Calu3 (cell line): ENCODE data around the gene ST7L. TPM values are rescaled to one million over a fixed set of nuclear protein-coding genes. Genes with fewer than 3 reads are reported as not detected.
A peak's percentile ranks its signal among the peaks of the same experiment; 100 is the strongest.

Experiments
- BruUV-seq: library from RNA; stranded (reverse); fragments of 400-500 nt; replicated peaks from 2 replicates; lab custom pipeline; 2021; lab: Mats Ljungman, UMichigan
- CTCF ChIA-PET: fragments of 300-600 bp; sonication (Branson Sonifier 250); formaldehyde crosslinking; loops from one replicate; lab custom pipeline; 2022; ENCODE audit warnings: antibody characterized with exemption; lab: Charles Lee
- DNase-seq: peaks from one replicate; pipeline ENCODE4 v3.0.0; 2022
- H3K27ac Mint-ChIP-seq: one replicate; pipeline ENCODE4 v1.8.0; 2022; ENCODE audit warnings: mixed read lengths; ENCODE audit not compliant: unreplicated experiment
- H3K27me3 Mint-ChIP-seq: one replicate; pipeline ENCODE4 v1.8.0; 2022; ENCODE audit warnings: mixed read lengths; ENCODE audit not compliant: unreplicated experiment
- H3K36me3 Mint-ChIP-seq: one replicate; pipeline ENCODE4 v1.8.0; 2022; ENCODE audit warnings: mild to moderate bottlenecking, moderate library complexity, mixed read lengths; ENCODE audit not compliant: insufficient read depth, unreplicated experiment
- H3K4me1 Mint-ChIP-seq: one replicate; pipeline ENCODE4 v1.8.0; 2022; ENCODE audit warnings: mild to moderate bottlenecking, low read depth, mixed read lengths; ENCODE audit not compliant: unreplicated experiment
- H3K4me3 Mint-ChIP-seq: one replicate; pipeline ENCODE4 v1.8.0; 2022; ENCODE audit warnings: mild to moderate bottlenecking, low read depth, moderate library complexity, mixed read lengths; ENCODE audit not compliant: unreplicated experiment
- H3K9me3 Mint-ChIP-seq: one replicate; pipeline ENCODE4 v1.8.0; 2022; ENCODE audit warnings: low read depth, mixed read lengths; ENCODE audit not compliant: unreplicated experiment
- intact Hi-C: fragments of 100-400 bp; cut with micrococcal nuclease; formaldehyde crosslinking; loops from one replicate; pipeline ENCODE4 v1.10.0; 2022; ENCODE audit not compliant: unreplicated experiment
- total RNA-seq: library from RNA; stranded (reverse); gene quantifications from 2 replicates; pipeline ENCODE4 v1.2.3, GENCODE V29; 2022
- TF ChIP-seq, protein P1 (sequence below): fragments of 200-600 bp; IDR thresholded peaks from one replicate; pipeline ENCODE4 v1.8.0; 2022; ENCODE audit warnings: antibody characterized with exemption; ENCODE audit not compliant: unreplicated experiment

ST7L gene
- total RNA-seq, 1 experiment from 2014 or later: 15.9 TPM

DNA sequence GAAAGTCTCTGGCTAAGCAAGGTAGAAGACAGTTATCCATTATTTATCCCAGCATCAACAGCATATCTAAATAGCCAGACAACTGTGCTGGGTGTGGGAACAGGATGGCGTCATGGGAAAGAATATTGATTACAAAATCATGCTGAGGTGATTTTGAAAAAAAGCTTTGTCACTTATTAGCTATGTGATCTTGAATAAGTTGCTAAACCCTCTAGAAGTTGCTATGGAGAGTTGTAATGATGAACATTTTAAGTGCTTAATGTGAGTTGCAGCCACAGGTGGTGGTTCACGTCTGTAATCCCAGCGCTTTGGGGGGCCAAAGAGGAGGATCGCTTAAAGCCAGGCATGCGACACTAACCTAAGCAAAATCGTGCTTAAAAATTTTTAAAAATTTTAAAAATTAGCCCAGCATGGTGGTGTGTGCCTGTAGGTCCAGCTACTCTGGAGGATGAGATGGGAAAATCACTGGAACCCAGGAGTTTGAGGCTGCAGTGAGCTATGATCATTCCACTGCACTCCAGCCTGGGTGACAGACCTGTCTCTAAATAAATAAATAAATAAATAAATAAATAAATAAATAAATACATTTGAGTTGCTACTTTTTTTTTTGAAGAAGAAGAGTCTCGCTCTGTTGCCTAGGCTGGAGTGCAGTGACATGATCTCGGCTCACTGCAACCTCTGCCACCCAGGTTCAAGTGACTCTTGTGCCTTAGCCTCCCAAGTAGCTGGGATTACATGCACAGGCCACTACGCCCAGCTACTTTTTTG, 76.6 kb downstream of the ST7L start:
- BruUV-seq: no TSS peak
- CTCF ChIA-PET: no interaction called here
- H3K9me3 Mint-ChIP-seq: no peaks in the 10 kb centered on the region
- peaks cover 24% of the 10 kb centered on the region for H3K4me1 Mint-ChIP-seq
- H3K36me3 Mint-ChIP-seq: peaks cover 9% of the 10 kb centered on the region
- H3K27me3 Mint-ChIP-seq: no peaks in the 10 kb centered on the region
- TF ChIP-seq, protein P1, sequence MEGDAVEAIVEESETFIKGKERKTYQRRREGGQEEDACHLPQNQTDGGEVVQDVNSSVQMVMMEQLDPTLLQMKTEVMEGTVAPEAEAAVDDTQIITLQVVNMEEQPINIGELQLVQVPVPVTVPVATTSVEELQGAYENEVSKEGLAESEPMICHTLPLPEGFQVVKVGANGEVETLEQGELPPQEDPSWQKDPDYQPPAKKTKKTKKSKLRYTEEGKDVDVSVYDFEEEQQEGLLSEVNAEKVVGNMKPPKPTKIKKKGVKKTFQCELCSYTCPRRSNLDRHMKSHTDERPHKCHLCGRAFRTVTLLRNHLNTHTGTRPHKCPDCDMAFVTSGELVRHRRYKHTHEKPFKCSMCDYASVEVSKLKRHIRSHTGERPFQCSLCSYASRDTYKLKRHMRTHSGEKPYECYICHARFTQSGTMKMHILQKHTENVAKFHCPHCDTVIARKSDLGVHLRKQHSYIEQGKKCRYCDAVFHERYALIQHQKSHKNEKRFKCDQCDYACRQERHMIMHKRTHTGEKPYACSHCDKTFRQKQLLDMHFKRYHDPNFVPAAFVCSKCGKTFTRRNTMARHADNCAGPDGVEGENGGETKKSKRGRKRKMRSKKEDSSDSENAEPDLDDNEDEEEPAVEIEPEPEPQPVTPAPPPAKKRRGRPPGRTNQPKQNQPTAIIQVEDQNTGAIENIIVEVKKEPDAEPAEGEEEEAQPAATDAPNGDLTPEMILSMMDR: no peak
- intact Hi-C loops: no loop called here
- no peak overlapping the region for H3K4me3 Mint-ChIP-seq
- H3K27ac Mint-ChIP-seq: peak overlapping the region; percentile 87
- DNase-seq: peak; percentile 4

DNA sequence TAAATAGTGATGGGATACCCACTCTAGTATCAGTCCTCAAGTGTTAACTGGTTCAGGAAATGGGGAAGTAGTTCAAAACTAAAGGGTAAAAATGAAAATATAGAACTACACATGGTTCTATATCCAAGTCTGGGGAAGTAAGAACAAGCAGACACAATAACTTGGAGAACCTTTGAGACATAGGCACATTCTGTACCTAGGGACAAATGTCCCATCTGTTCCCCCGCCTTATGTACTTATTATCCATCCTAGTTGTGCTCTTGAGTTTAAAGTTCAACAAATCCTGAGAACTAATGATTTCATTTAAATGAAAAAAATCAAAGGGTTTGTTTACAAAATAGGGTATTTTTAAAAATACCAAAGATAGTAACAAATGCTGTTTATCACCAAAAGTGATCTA, 77.6 kb downstream of the ST7L start:
- no TSS peak for BruUV-seq
- CTCF ChIA-PET: no interaction called here
- H3K4me1 Mint-ChIP-seq: peaks cover 20% of the 10 kb centered on the region
- intact Hi-C loops: no loop called here
- DNase-seq: no peak
- no peaks in the 10 kb centered on the region for H3K27me3 Mint-ChIP-seq
- TF ChIP-seq, protein P1: no peak
- H3K4me3 Mint-ChIP-seq: no peak overlapping the region
- no peak overlapping the region for H3K27ac Mint-ChIP-seq
- H3K36me3 Mint-ChIP-seq: peaks cover 9% of the 10 kb centered on the region
- no peaks in the 10 kb centered on the region for H3K9me3 Mint-ChIP-seq

DNA sequence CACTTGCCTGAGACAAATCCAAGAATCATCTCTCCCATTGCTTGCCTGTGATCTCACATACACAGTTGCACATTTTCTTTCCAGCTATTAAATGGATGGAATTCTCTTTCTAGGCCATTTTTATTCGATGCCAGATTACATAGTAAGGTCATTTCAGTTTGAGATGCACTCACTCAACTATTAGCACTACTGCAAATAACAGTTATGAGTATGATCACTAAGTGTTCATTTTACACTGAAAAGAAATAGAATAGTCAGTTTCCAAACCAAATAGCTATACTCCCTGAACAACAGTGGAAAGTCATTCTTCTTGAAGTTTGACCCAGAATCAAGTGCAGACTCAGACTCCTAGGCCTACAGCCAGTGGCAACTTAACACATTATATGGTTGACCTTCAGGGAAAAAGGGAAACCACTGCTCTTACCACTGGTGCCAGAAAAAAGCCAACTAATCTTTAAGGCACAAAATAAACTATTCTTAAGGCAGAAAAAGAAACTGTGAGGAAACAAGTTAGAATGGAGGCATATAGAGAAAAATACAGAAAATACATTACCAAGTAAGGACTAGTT, 78.6 kb downstream of the ST7L start:
- Mint-ChIP-seq H3K9me3 (no peaks in the 10 kb centered on the region), H3K27ac (no peak overlapping the region), H3K27me3 (no peaks in the 10 kb centered on the region), H3K4me3 (no peak overlapping the region), H3K36me3 (peaks cover 9% of the 10 kb centered on the region), H3K4me1 (peaks cover 10% of the 10 kb centered on the region)
- TF ChIP-seq, protein P1: no peak
- intact Hi-C loops: no loop called here
- no TSS peak for BruUV-seq
- DNase-seq: no peak
- CTCF ChIA-PET: interaction anchor here (0.7 kb wide), 2 partner anchors 149 to 331 kb away, joined by 5 read pairs; no protein-coding TSS in a partner anchor

DNA sequence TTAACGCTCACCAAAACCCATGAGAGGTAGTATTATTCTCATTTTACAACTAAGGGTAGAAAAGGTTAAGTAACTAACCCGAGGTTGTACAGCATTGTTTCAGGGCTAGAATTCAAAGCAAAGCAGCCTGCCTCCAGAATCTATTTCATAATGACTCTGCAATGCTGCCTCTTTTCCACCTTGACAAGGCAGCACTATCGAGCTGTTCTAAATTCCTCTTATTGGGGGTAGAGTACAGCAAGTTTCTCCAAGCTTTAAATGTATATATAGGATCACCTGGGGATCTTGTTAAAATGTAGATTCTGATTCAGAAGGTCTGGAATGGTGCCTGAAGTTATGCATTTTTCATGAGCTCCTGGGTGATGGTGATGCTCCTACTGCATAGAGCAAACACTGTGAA, 80.1 kb downstream of the ST7L start:
- H3K4me3 Mint-ChIP-seq: no peak overlapping the region
- no peaks in the 10 kb centered on the region for H3K27me3 Mint-ChIP-seq
- TF ChIP-seq, protein P1: no peak
- peaks cover 6% of the 10 kb centered on the region for H3K4me1 Mint-ChIP-seq
- CTCF ChIA-PET: no interaction called here
- no peak for DNase-seq
- peaks cover 9% of the 10 kb centered on the region for H3K36me3 Mint-ChIP-seq
- H3K9me3 Mint-ChIP-seq: no peaks in the 10 kb centered on the region
- no TSS peak for BruUV-seq
- intact Hi-C loops: no loop called here
- no peak overlapping the region for H3K27ac Mint-ChIP-seq
